Keratinocyte (primary cell): Measurements from ENCODE around the gene LARGE1. TPM values are rescaled to one million over a fixed set of nuclear protein-coding genes. Genes with fewer than 3 reads are reported as not detected.

ENCODE experiments used
- DNase-seq: peaks from one replicate; pipeline ENCODE4 v3.0.0-alpha.2; 2011; ENCODE audit warnings: low read depth, missing footprints, low spot score
- FAIRE-seq: peaks from 2 replicates; lab custom pipeline; 2011; peaks lifted over from hg19 to GRCh38; lab: Jason Lieb, UNC
- H2AFZ ChIP-seq: 2 replicates; pipeline ENCODE4 v1.6.0; 2012; ENCODE audit warnings: low read length, control low read depth, inconsistent platforms; ENCODE audit not compliant: control insufficient read depth
- H3K27ac ChIP-seq: 2 replicates; pipeline ENCODE4 v1.5.1; 2011; ENCODE audit warnings: low read length; ENCODE audit not compliant: control insufficient read depth, insufficient read depth
- H3K27me3 ChIP-seq: 3 replicates; pipeline ENCODE4 v1.6.0; 2011; ENCODE audit warnings: low read length; ENCODE audit not compliant: control insufficient read depth, insufficient read depth; ENCODE audit errors: extremely low read depth
- H3K36me3 ChIP-seq, 2 experiments: 2 replicates in 1 of 2; 3 replicates in 1 of 2; pipeline ENCODE4 v1.5.1; 2011; ENCODE audit warnings: low read length in 2 of 2, mild to moderate bottlenecking in 1 of 2; ENCODE audit not compliant: control insufficient read depth in 2 of 2, insufficient read depth in 2 of 2; ENCODE audit errors: extremely low read depth in 1 of 2
- H3K4me1 ChIP-seq: 3 replicates; pipeline ENCODE4 v1.5.1; 2011; ENCODE audit warnings: low read length; ENCODE audit not compliant: control insufficient read depth, insufficient read depth; ENCODE audit errors: extremely low read depth
- H3K4me2 ChIP-seq: 3 replicates; pipeline ENCODE4 v1.6.0; 2011; ENCODE audit warnings: low read depth, low read length; ENCODE audit not compliant: control insufficient read depth, insufficient read depth; ENCODE audit errors: extremely low read depth
- H3K4me3 ChIP-seq, 3 experiments: fragments of 200-600 bp in 1 of 3; sonication (generic) in 1 of 3; 2 replicates in 2 of 3; 3 replicates in 1 of 3; pipeline ENCODE4 v1.5.1; 2011 to 2016; ENCODE audit warnings: low read length in 3 of 3, mild to moderate bottlenecking in 3 of 3, control low read depth in 2 of 3, inconsistent platforms in 1 of 3, low read depth in 1 of 3, mixed read lengths in 1 of 3, mixed run types in 1 of 3, moderate library complexity in 1 of 3; ENCODE audit not compliant: control insufficient read depth in 2 of 3, insufficient read depth in 2 of 3; ENCODE audit errors: extremely low read depth in 1 of 3
- H3K79me2 ChIP-seq: 2 replicates; pipeline ENCODE4 v1.6.0; 2012; ENCODE audit warnings: low read length; ENCODE audit not compliant: control insufficient read depth, insufficient read depth
- H3K9ac ChIP-seq: 3 replicates; pipeline ENCODE4 v1.6.0; 2011; ENCODE audit warnings: low read length; ENCODE audit not compliant: control insufficient read depth, insufficient read depth; ENCODE audit errors: extremely low read depth
- H3K9me1 ChIP-seq: 3 replicates; pipeline ENCODE4 v1.6.0; 2011; ENCODE audit warnings: low read length; ENCODE audit not compliant: control insufficient read depth, insufficient read depth; ENCODE audit errors: extremely low read depth
- H3K9me3 ChIP-seq: 2 replicates; pipeline ENCODE4 v1.5.1; 2012; ENCODE audit warnings: low read depth, low read length; ENCODE audit not compliant: control insufficient read depth
- H4K20me1 ChIP-seq: 3 replicates; pipeline ENCODE4 v1.6.0; 2011; ENCODE audit warnings: low read length; ENCODE audit not compliant: control insufficient read depth, insufficient read depth; ENCODE audit errors: extremely low read depth
- EZH2 ChIP-seq: IDR thresholded peaks from one replicate; pipeline ENCODE4 v1.6.1; 2012; ENCODE audit warnings: inconsistent platforms, mild to moderate bottlenecking, low read length, moderate library complexity
- dilution Hi-C: fragments of 300-500 bp; cut with MboI; formaldehyde crosslinking; loops from one replicate; pipeline ENCODE4 v1.7.0; 2020; ENCODE audit warnings: low sequenced_read_pairs; ENCODE audit not compliant: extremely low pct_ligation_motif_present
- polyA plus RNA-seq, 5 experiments: library from polyadenylated mRNA; depleted of rRNA in 3 of 5; stranded (reverse) in 3 of 5; stranded (forward) in 1 of 5; unstranded in 1 of 5; fragments of >200 nt; gene quantifications; 1 replicate in 1 of 5; 2 replicates in 3 of 5; 3 replicates in 1 of 5; pipeline versions ENCODE4 v1.2.1 to v1.2.3, GENCODE V29; 2011 to 2012; ENCODE audit warnings: missing spikeins in 2 of 5, low read depth in 1 of 5, low replicate concordance in 1 of 5
- TF ChIP-seq, protein P1 (sequence below), 3 experiments: IDR thresholded peaks in 1 of 3; conservative IDR thresholded peaks in 1 of 3; optimal IDR thresholded peaks in 1 of 3; 2 replicates in 2 of 3; 3 replicates in 1 of 3; pipeline versions ENCODE3 to v1.5.1; 2011; ENCODE audit warnings: low read length in 3 of 3, mild to moderate bottlenecking in 3 of 3, moderate library complexity in 2 of 3, control low read depth in 1 of 3, inconsistent platforms in 1 of 3; ENCODE audit not compliant: insufficient read depth in 2 of 3; ENCODE audit errors: extremely low read depth in 1 of 3

Gene LARGE1
- polyA plus RNA-seq, 1 donor (not counting 4 experiments of a cell fraction or from before 2014, with no cell fraction given), result 4.5 TPM

DNA sequence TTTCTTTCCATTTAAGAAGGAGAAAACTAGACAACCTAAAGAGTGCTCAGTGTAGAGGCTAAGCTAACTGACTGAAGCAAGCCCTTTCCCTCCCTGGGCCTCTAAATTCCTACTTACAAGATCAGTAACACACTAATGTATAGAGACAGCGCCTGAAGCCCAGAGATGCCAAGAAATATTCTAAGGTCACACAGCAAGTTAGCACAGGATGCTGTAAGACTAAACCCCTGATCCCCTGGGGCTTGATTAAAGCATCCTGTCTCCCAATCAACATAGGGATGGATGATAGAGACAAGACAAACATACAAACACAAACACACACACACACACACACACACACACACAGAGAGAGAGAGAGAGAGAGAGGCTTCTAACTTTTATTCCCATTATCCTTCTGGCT lies 5.6 kb downstream of the LARGE1 start:
- no peak for FAIRE-seq
- no peak overlapping the region for H3K4me3 ChIP-seq
- H3K9me1 ChIP-seq, result peaks cover 2% of the 10 kb centered on the region
- H4K20me1 ChIP-seq, result peaks cover 6% of the 10 kb centered on the region
- no peak overlapping the region for H2AFZ ChIP-seq
- H3K27me3 ChIP-seq, result no peaks in the 10 kb centered on the region
- H3K79me2 ChIP-seq, result peaks cover 2% of the 10 kb centered on the region
- TF ChIP-seq, protein P1, sequence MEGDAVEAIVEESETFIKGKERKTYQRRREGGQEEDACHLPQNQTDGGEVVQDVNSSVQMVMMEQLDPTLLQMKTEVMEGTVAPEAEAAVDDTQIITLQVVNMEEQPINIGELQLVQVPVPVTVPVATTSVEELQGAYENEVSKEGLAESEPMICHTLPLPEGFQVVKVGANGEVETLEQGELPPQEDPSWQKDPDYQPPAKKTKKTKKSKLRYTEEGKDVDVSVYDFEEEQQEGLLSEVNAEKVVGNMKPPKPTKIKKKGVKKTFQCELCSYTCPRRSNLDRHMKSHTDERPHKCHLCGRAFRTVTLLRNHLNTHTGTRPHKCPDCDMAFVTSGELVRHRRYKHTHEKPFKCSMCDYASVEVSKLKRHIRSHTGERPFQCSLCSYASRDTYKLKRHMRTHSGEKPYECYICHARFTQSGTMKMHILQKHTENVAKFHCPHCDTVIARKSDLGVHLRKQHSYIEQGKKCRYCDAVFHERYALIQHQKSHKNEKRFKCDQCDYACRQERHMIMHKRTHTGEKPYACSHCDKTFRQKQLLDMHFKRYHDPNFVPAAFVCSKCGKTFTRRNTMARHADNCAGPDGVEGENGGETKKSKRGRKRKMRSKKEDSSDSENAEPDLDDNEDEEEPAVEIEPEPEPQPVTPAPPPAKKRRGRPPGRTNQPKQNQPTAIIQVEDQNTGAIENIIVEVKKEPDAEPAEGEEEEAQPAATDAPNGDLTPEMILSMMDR (optimal IDR thresholded peaks at IDR 0.05 in 1 of 3, IDR thresholded peaks at IDR 0.05 in 1 of 3, conservative IDR thresholded peaks at IDR 0.05 in 1 of 3; ENCODE audit: extremely low read depth in 1 of 3, insufficient read depth in 2 of 3, low read length in 3 of 3), result no peak
- no peak for TF ChIP-seq EZH2
- DNase-seq, result no peak
- peaks cover 0 to 1% of the 10 kb centered on the region in 2 experiments for H3K36me3 ChIP-seq
- no peak overlapping the region for H3K27ac ChIP-seq
- dilution Hi-C loops, result no loop called here
- no peaks in the 10 kb centered on the region for H3K9me3 ChIP-seq
- no peak overlapping the region for H3K4me2 ChIP-seq
- H3K9ac ChIP-seq, result no peak overlapping the region
- H3K4me1 ChIP-seq, result peaks cover 8% of the 10 kb centered on the region

GRCh38 chr22:33914131-33914530 lies 6.1 kb downstream of the LARGE1 start:
- H3K4me3 ChIP-seq, result no peak overlapping the region
- H3K4me1 ChIP-seq, result peaks cover 3% of the 10 kb centered on the region
- H3K9me3 ChIP-seq, result no peaks in the 10 kb centered on the region
- H3K79me2 ChIP-seq, result peaks cover 2% of the 10 kb centered on the region
- no peak for FAIRE-seq
- H3K27ac ChIP-seq, result no peak overlapping the region
- H3K9me1 ChIP-seq, result peaks cover 2% of the 10 kb centered on the region
- dilution Hi-C loops, result no loop called here
- no peak for DNase-seq
- no peak overlapping the region for H2AFZ ChIP-seq
- no peak for TF ChIP-seq EZH2
- TF ChIP-seq, protein P1 (optimal IDR thresholded peaks at IDR 0.05 in 1 of 3, IDR thresholded peaks at IDR 0.05 in 1 of 3, conservative IDR thresholded peaks at IDR 0.05 in 1 of 3; ENCODE audit: extremely low read depth in 1 of 3, insufficient read depth in 2 of 3, low read length in 3 of 3), result no peak
- H3K27me3 ChIP-seq, result no peaks in the 10 kb centered on the region
- H3K4me2 ChIP-seq, result no peak overlapping the region
- peaks cover 6% of the 10 kb centered on the region for H4K20me1 ChIP-seq
- H3K36me3 ChIP-seq, result peaks cover 0 to 1% of the 10 kb centered on the region in 2 experiments
- H3K9ac ChIP-seq, result no peak overlapping the region
